G401.6 (cell line): ENCODE data around the gene UBA1.
A peak's percentile ranks its signal among the peaks of the same experiment; 100 is the strongest.

ENCODE experiments used
- FAIRE-seq: peaks from 2 replicates; lab custom pipeline; 2012; peaks lifted over from hg19 to GRCh38; lab: Jason Lieb, UNC

UBA1 gene

DNA sequence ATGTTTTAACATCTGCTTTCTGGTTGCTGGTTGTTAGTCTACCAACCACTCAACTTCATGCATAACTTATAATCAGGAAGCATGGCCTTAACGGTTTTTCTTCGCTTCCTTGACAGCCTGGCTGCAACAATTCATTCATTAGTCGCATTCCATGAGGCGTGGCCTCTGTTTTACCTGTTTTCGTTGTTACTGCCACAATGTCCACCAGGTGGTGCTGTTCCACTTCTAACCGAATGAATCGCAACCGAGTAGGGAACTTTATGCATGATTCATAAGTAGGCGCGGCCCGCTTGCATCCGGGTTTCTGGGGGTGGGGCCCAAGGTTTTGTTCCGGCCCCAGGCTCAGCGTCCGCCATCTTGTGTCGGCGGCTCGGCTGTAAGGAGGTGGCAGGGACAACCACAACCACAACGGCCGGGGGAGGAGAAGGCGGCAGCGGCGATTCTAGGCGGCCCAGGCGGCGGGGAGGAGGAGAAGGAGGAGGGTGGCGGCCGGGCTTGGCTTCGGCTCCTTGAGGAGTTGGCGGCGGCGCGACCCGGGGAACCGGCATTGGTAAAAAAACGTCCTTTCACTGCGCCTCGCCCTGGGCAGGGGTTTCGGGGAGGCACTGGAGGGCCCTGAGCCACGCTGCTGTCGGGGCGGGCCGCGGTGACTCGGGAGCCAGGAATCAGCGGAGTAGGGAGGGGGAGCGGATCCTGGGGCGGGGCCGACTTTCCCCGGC, at the start of gene UBA1:
TSS of gene UBA1 (plus strand) at position 355 of the 719 bp plus-strand sequence. CDS start 4,974 bp downstream, outside the sequence.
- FAIRE-seq = peak; percentile 98

DNA sequence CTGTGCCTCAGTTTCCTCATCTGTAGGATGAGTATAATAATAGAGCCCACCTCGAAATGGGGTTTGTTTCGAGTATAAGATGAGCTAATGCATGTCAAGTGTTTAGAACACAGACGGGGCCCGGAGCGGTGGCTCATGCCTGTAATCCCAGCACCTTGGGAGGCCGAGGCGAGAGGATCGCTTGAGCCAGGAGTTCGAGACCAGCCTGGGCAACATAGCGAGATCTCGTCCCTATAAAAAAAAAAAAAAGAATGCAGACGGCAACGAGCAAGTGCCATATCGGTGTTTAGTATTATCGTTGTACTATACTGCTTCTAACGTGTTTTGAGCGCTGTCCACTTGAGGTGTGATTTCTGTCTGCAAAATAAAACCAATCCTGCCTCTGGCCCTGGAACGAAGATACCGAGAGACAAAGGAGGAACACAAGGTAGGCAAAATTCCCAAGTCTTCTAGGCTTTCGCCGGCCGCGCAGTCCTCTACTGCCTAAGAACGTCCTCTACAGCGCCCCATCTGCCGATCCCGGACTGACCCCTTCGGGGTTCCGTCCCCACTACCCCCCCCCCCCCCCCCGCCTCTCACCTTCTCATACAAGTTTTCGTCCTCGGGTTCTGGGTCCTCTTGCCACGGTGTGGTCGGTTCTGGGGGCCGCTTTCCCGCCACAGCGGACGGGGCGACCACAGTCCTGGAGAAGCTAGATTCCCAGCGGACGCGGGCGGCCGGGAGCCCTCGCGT, 49.6 kb upstream of the UBA1 start:
- no peak for FAIRE-seq

DNA sequence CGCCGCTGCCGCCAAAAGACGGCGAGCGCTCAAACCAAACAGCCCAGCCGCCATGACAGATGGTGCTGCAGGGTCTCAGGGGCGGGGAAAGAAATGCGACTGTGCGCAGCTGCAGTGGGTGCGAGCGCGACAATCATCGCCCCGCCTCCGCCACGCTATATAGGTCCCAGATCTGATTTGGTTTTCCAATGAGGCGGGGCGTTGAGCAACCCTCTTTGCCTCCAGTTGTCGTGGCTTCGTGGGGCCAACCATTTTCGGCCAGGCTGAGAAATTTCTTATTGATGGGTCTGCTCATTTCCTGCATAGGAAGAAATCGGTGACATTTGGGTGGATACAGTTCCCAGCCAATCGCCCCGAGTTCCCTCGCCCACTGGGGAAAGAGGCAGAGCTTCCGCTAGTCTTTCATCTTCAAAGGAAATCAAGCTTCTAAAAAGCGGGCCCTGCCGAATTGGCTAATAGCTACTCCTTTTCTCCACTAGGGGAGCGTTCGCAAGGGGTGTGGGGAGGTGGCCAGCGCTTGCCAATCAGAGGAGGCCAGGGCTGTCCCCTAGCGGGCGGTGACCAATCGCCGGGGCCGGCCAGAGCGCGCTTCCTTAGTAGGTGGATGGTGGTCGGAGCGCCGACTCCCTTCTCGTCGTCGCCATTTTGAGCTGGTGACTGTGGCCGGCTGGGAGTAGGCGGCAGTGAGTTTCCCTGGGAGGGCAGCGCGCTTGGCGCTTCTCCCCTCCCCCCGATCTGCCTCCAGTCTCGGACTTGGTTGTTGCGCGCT, 48.8 kb upstream of the UBA1 start, which contains the start of the genes NDUFB11 and RBM10:
TSS of gene NDUFB11 (minus strand) at position 77 of the 769 bp plus-strand sequence. CDS start at position 54, 23 bp downstream.
TSS of gene RBM10 (plus strand) at position 596 of the 769 bp plus-strand sequence. CDS start 2,261 bp downstream, outside the sequence.
- peak; percentile 99 for FAIRE-seq

GRCh38 chrX:47145395-47146120, 48.1 kb upstream of the UBA1 start:
- no peak for FAIRE-seq

DNA sequence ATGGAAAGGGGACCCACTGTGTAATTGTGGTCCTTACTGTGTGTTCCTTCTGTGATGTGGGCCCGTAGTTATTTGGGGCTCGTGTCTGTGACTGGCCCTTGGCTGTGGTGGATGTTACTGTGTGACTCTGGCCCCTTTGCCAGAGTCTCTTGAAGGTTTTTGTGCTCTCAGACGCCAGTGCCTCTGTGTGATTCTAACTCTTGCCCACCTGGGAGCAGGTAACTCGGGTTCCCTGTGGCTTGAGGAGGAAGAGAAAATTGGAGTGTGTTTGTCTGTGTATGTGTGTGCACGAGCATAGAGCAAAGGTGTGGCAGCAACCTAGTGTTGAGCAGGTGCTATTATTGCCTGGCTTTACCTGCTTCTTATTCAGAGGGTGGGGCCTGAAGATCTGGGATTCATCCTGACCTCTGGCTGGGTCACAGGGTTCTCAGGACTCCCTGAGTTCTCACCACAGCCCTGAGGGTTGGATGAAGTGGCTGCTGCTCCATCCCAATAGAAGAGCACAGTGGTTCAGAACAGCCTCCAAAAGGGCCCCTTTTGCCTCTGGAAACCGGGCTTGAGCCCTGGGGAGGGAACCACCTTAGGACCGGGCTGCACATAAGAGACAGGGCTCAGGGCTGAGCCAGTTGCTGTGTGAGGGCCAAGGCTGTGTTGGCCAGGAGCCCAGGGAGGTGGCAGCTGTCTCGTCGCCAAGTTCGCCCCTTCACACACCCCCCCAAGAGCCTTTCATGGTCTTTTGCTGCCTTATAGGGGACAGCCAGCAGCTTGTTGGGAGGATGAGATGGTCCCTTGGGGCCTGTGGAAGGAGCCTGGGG, 47.3 kb upstream of the UBA1 start:
- FAIRE-seq = no peak

DNA sequence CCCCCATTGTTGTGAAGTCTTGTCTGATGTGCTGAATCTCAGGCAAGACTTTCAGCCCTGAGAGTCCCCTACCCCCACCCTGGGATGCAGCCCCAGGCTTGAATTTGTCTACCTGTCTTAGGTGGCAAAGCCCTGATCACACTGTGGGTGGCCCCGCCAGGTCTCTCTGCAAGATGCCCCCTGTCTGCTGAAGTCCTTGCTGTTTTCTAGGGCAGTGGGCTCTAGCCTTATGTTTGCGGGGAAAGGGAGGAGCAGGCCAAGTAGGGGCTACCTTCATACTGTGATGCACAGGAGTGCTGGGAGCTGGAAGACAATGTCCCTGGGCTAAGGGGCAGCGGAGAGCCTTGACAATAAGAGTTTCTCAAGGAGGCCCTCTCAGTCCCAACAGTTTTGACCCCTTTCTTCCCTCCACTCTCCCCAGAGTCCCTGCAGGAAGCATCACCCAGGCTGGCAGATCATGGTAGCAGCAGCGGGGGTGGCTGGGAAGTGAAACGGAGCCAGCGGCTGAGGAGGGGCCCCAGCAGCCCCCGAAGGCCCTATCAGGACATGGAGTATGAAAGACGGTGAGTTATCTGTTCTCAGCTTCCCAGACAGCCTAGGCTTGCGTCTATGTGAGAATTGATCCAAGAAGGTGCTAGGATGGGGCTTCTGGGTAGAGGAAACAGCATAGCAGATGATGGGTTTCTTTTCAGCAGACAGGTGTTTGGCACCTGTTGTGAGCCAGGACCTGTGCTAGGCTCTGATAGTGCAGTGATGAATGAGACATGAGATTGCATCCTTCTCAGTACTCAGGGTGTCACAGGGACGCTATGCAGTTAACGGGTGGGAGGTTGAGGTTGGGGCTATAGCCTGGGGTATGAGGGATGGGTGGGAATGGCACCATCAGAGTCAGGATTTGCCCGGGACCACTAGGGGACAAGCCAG, 46.4 kb upstream of the UBA1 start:
- no peak for FAIRE-seq

DNA sequence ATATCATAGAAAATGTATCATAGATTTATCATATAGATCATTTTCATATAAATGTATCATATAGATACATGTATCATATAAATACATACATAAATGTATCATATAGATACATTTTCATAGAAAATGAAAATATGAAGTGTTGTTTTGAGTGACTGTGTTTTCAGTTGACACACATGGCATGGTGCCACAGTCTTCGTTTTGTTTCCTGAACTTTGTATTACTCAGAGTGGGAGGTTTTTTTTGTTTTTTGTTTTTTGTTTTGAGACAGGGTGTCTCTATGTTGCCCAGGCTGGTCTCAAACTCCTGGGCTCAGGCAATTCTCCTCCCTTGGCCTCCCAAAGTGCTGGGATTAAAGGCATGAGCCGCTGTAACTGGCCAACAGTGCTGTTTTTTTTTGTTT, 44.7 kb upstream of the UBA1 start:
- FAIRE-seq = no peak

- no peak for FAIRE-seq
Observed at GRCh38 chrX:47151435-47151834, 42.2 kb upstream of the UBA1 start.

GRCh38 chrX:47156611-47157520, 36.8 kb upstream of the UBA1 start:
- FAIRE-seq = no peak

DNA sequence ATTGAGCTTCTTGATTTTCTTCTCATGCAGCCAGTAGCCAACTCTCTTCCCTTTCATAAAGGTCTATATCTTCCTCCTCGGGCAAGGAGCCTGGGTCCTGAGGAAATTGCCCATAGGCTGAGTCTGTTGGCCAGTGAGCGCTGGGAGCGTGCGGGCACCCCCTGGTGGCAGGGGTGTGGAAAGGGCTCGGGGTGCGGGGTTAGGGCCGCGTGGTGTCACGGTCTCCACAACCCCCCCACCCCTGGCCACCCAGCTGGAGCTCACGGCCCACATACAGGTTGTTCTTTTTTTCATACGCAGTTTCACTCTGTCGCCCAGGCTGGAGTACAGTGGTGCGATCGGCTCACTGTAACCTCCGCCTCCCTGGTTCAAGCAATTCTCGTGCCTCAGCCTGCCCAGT, 35.5 kb upstream of the UBA1 start:
- no peak for FAIRE-seq

- no peak for FAIRE-seq
Observed at GRCh38 chrX:47158781-47159180, 34.8 kb upstream of the UBA1 start.

DNA sequence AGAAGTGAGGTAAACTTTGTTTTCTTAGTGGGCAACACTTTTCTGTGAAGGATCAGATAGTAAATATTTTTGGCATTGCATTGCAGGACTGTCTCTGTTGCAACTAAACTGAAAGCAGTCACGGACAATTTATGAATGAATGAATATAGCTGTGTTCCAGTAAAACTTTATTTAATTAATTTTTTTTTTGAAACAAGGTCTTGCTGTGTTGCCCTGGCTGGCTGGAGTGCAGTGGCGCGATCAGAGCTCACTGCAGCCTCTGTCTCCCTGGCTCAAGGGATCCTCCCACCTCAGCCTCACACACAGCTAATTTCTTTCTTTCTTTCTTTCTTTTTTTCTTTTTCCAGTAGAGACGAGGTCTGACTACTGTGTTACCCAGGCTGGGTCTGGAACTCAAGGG, 32.8 kb upstream of the UBA1 start:
- no peak for FAIRE-seq

- no peak for FAIRE-seq
Observed at GRCh38 chrX:47162927-47163583, 30.6 kb upstream of the UBA1 start.

DNA sequence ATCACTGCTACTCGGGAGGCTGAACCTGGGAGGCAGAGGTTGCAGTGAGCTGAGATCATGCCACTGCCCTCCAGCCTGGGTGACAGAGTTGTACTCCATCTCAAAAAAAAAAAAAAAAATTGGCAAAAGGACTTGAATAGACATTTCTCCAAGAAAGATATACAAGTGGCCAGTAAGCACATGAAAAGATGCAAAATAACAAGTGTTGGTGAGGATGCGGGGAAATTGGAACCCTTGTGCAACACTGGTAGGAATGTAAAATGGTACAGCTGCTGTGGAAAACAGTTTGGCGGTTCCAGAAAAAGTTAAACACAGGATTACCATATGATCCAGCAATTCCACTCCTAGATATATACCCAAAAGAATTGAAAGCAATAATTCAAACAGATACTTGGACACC, 29.2 kb upstream of the UBA1 start:
- FAIRE-seq = no peak

DNA sequence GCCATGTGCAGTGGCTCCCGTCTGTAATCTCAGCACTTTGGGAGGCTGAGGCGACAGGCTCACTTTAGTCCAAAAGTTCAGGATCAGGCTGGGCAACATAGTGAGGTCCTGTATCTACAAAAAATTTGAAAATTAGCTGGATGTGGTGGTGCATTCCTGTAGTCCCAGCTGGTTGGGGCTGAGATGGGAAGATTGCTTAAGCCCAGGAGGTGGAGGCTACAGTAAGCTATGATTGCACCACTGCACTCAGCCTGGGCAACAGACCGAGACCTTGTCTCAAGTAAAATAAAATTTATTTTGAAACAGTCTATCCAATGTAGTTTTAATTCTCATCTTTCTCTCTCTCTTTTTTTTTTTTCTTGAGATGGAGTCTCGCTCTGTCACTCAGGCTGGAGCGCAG, 27.5 kb upstream of the UBA1 start:
- no peak for FAIRE-seq

GRCh38 chrX:47168495-47169073, 25.0 kb upstream of the UBA1 start:
- no peak for FAIRE-seq

- FAIRE-seq = no peak
Observed at GRCh38 chrX:47169273-47169672, 24.4 kb upstream of the UBA1 start.
